Esophagus muscularis mucosa (tissue), 4 donors: ENCODE results near the gene INSIG1.

ENCODE experiments used
- CTCF ChIP-seq, 3 experiments: fragments of 200-600 bp in 2 of 3; fragments of 450-650 bp in 1 of 3; sonication (generic) in 2 of 3; IDR thresholded peaks; one replicate each; pipeline ENCODE4 v1.5.1; 2017 to 2019; ENCODE audit warnings: antibody characterized with exemption in 3 of 3, mild to moderate bottlenecking in 2 of 3, moderate library complexity in 1 of 3
- EP300 ChIP-seq: sonication (generic); formaldehyde crosslinking; IDR thresholded peaks from one replicate; pipeline ENCODE4 v1.6.1; 2017; ENCODE audit warnings: antibody characterized with exemption
- POLR2A ChIP-seq: fragments of 450-650 bp; IDR thresholded peaks from one replicate; pipeline ENCODE4 v1.6.1; 2017; ENCODE audit warnings: antibody characterized with exemption, moderate library complexity, mild to moderate bottlenecking, low read depth
- POLR2AphosphoS5 ChIP-seq, 2 donors: sonication (generic); formaldehyde crosslinking; IDR thresholded peaks; one replicate each; pipeline ENCODE4 v1.6.1; 2017; ENCODE audit warnings: antibody characterized with exemption in 2 of 2

GRCh38 chr7:155298834-155299534 is 1.3 kb downstream of the INSIG1 start:
- peak in 1 of 3 experiments; percentile 3 for TF ChIP-seq CTCF (IDR thresholded peaks at IDR 0.05)
- no peak for TF ChIP-seq POLR2A
- TF ChIP-seq EP300: no peak
- peak; percentile 77 to 93 for TF ChIP-seq POLR2AphosphoS5 (IDR thresholded peaks at IDR 0.05)
